ENCODE results near the gene RPS6KA1. TPM values are rescaled to one million over a fixed set of nuclear protein-coding genes. Genes with fewer than 3 reads are reported as not detected.

RPS6KA1 gene
- total RNA-seq, 4 donors from 2014 or later, result 153 to 202 (median 174) TPM

GRCh38 chr1:26558685-26559048 is 29.1 kb downstream of the RPS6KA1 start:
- no peaks in the 10 kb centered on the region for H3K9me3 ChIP-seq
- H3K36me3 ChIP-seq, result peaks cover 0 to 34% (median 9%) of the 10 kb centered on the region in 4 donors
- no peak for DNase-seq
- 90% methylated on average over 13 of the region's 13 CpGs; no CpG with 5 or more reads in 1 of the 2 donors for WGBS, 2 donors (ENCODE audit: low coverage in 1 of 2)
- no peak overlapping the region for H3K27ac ChIP-seq
- H3K27me3 ChIP-seq, result no peaks in the 10 kb centered on the region
- no peak overlapping the region for H3K4me3 ChIP-seq
- in situ Hi-C loops (cut with MboI; ENCODE audit: low pct_ligation_motif_present in 1 of 4, low pct_unique_long_range_greater_than_20kb in 1 of 4, low sequenced_read_pairs in 3 of 4), result no loop called here
- intact Hi-C loops (cut with DNase I; ENCODE audit: low total_unique reads), result no loop called here
- TF ChIP-seq EP300 (IDR thresholded peaks at IDR 0.05; ENCODE audit: low read depth) (no peak), POLR2A (IDR thresholded peaks at IDR 0.05) (no peak), CTCF (IDR thresholded peaks at IDR 0.05) (no peak), POLR2AphosphoS5 (IDR thresholded peaks at IDR 0.05) (no peak)
- H3K4me1 ChIP-seq, result no peaks in the 10 kb centered on the region

GRCh38 chr1:26560403-26560780 is 30.8 kb downstream of the RPS6KA1 start:
- intact Hi-C loops (cut with DNase I; ENCODE audit: low total_unique reads), result no loop called here
- no peaks in the 10 kb centered on the region for H3K4me1 ChIP-seq
- TF ChIP-seq CTCF (IDR thresholded peaks at IDR 0.05) (no peak), EP300 (IDR thresholded peaks at IDR 0.05; ENCODE audit: low read depth) (no peak), POLR2A (IDR thresholded peaks at IDR 0.05) (no peak), POLR2AphosphoS5 (IDR thresholded peaks at IDR 0.05) (no peak)
- H3K27me3 ChIP-seq, result no peaks in the 10 kb centered on the region
- no peaks in the 10 kb centered on the region for H3K9me3 ChIP-seq
- peaks cover 0 to 30% (median 7%) of the 10 kb centered on the region in 4 donors for H3K36me3 ChIP-seq
- no peak overlapping the region for H3K27ac ChIP-seq
- in situ Hi-C loops (cut with MboI; ENCODE audit: low pct_ligation_motif_present in 1 of 4, low pct_unique_long_range_greater_than_20kb in 1 of 4, low sequenced_read_pairs in 3 of 4), result no loop called here
- 97 to 100% methylated on average over 1 to 3 of the region's 3 CpGs for WGBS, 2 donors (ENCODE audit: low coverage in 1 of 2)
- H3K4me3 ChIP-seq, result no peak overlapping the region
- DNase-seq, result no peak

GRCh38 chr1:26570287-26570686 is 40.7 kb downstream of the RPS6KA1 start:
- H3K27ac ChIP-seq, result no peak overlapping the region
- 17 to 69% methylated on average over 1 to 4 of the region's 4 CpGs for WGBS, 2 donors (ENCODE audit: low coverage in 1 of 2)
- no peaks in the 10 kb centered on the region for H3K4me1 ChIP-seq
- TF ChIP-seq CTCF (IDR thresholded peaks at IDR 0.05) (no peak), EP300 (IDR thresholded peaks at IDR 0.05; ENCODE audit: low read depth) (no peak), POLR2AphosphoS5 (IDR thresholded peaks at IDR 0.05) (no peak), POLR2A (IDR thresholded peaks at IDR 0.05) (no peak)
- H3K27me3 ChIP-seq, result no peaks in the 10 kb centered on the region
- peaks cover 0 to 30% (median 6%) of the 10 kb centered on the region in 4 donors for H3K36me3 ChIP-seq
- intact Hi-C loops (cut with DNase I; ENCODE audit: low total_unique reads), result no loop called here
- no peak for DNase-seq
- in situ Hi-C loops (cut with MboI; ENCODE audit: low pct_ligation_motif_present in 1 of 4, low pct_unique_long_range_greater_than_20kb in 1 of 4, low sequenced_read_pairs in 3 of 4), result no loop called here
- no peaks in the 10 kb centered on the region for H3K9me3 ChIP-seq
- no peak overlapping the region for H3K4me3 ChIP-seq

GRCh38 chr1:26571381-26571780 is 41.8 kb downstream of the RPS6KA1 start:
- H3K4me3 ChIP-seq, result no peak overlapping the region
- no peak overlapping the region for H3K27ac ChIP-seq
- no peak for DNase-seq
- 91% methylated on average over 8 of the region's 8 CpGs; no CpG with 5 or more reads in 1 of the 2 donors for WGBS, 2 donors (ENCODE audit: low coverage in 1 of 2)
- H3K9me3 ChIP-seq, result no peaks in the 10 kb centered on the region
- H3K4me1 ChIP-seq, result no peaks in the 10 kb centered on the region
- peaks cover 0 to 29% (median 6%) of the 10 kb centered on the region in 4 donors for H3K36me3 ChIP-seq
- TF ChIP-seq POLR2AphosphoS5 (IDR thresholded peaks at IDR 0.05) (no peak), CTCF (IDR thresholded peaks at IDR 0.05) (no peak), EP300 (IDR thresholded peaks at IDR 0.05; ENCODE audit: low read depth) (no peak)
- H3K27me3 ChIP-seq, result no peaks in the 10 kb centered on the region
- in situ Hi-C loops (cut with MboI; ENCODE audit: low pct_ligation_motif_present in 1 of 4, low pct_unique_long_range_greater_than_20kb in 1 of 4, low sequenced_read_pairs in 3 of 4) (no loop called here), intact Hi-C loops (cut with DNase I; ENCODE audit: low total_unique reads) (no loop called here)
